GM12865 (cell line): ENCODE results near the gene BMERB1.

Source experiments
- DNase-seq: peaks from one replicate; pipeline ENCODE4 v3.0.0; 2010; ENCODE audit warnings: low read depth
- H3K4me3 ChIP-seq: 2 replicates; pipeline ENCODE4 v1.5.1; 2011; ENCODE audit warnings: mild to moderate bottlenecking, low read depth, low read length, control low read depth
- CTCF ChIP-seq: IDR thresholded peaks from 2 replicates; pipeline ENCODE4 v1.5.1; 2011; ENCODE audit warnings: low read length, control low read depth, low read depth, inconsistent platforms; ENCODE audit not compliant: insufficient read depth; ENCODE audit errors: missing control alignments

The BMERB1 gene

GRCh38 chr16:15618392-15618791 is 184.0 kb downstream of the BMERB1 start:
- no peak overlapping the region for H3K4me3 ChIP-seq
- no peak for DNase-seq

GRCh38 chr16:15620611-15621195 is 186.3 kb downstream of the BMERB1 start:
- H3K4me3 ChIP-seq = no peak overlapping the region
- TF ChIP-seq CTCF = no peak

More at GRCh38 chr16:15618392-15618791, 184.0 kb downstream of the BMERB1 start:
- TF ChIP-seq CTCF = no peak

GRCh38 chr16:15621456-15621855 is 187.1 kb downstream of the BMERB1 start:
- H3K4me3 ChIP-seq = no peak overlapping the region

More at GRCh38 chr16:15620611-15621195, 186.3 kb downstream of the BMERB1 start:
- no peak for DNase-seq

GRCh38 chr16:15621889-15622288 is 187.5 kb downstream of the BMERB1 start:
- H3K4me3 ChIP-seq = no peak overlapping the region
- no peak for TF ChIP-seq CTCF
- no peak for DNase-seq

More at GRCh38 chr16:15621456-15621855, 187.1 kb downstream of the BMERB1 start:
- DNase-seq = no peak
- no peak for TF ChIP-seq CTCF

- TF ChIP-seq CTCF = no peak
- no peak overlapping the region for H3K4me3 ChIP-seq
- DNase-seq = no peak
These were observed 197.5 kb downstream of the BMERB1 start for GRCh38 chr16:15631730-15632409.

- no peak overlapping the region for H3K4me3 ChIP-seq
- no peak for DNase-seq
- no peak for TF ChIP-seq CTCF
These were observed 201.5 kb downstream of the BMERB1 start for GRCh38 chr16:15635926-15636325.
